GM12878 (cell line): ENCODE results near the gene SC5D. TPM values are rescaled to one million over a fixed set of nuclear protein-coding genes. Genes with fewer than 3 reads are reported as not detected.

Experiments used
- ATAC-seq: fragments of 200-7000 bp; cut with Tn5 transposase; 3 replicates; pipeline ENCODE4 v1.9.1; 2020; ENCODE audit warnings: mild to moderate bottlenecking, moderate library complexity
- BruUV-seq: library from RNA; stranded (reverse); fragments of 400-500 nt; replicated peaks from 2 replicates; lab custom pipeline; 2021; lab: Mats Ljungman, UMichigan
- CTCF ChIA-PET: fragments of 300-600 bp; sonication (Branson Sonifier 250); formaldehyde crosslinking; extraction: SDS; loops from one replicate; lab custom pipeline; 2021; ENCODE audit warnings: inconsistent platforms; lab: Yijun Ruan, JAX
- POLR2A ChIA-PET: fragments of 350-600 bp; formaldehyde crosslinking; extraction: SDS; loops from one replicate; lab custom pipeline; 2021; ENCODE audit warnings: inconsistent platforms; lab: Charles Lee
- RAD21 ChIA-PET: fragments of 300-600 bp; sonication (Branson Sonifier 250); formaldehyde crosslinking; loops from one replicate; lab custom pipeline; 2023; ENCODE audit warnings: antibody characterized with exemption; ENCODE audit not compliant: unreplicated experiment; lab: Charles Lee
- SMC1A ChIA-PET: fragments of 300-600 bp; sonication (Branson Sonifier 250); formaldehyde crosslinking; loops from one replicate; lab custom pipeline; 2023; ENCODE audit not compliant: unreplicated experiment, uncharacterized antibody; lab: Charles Lee
- DNase-seq: peaks from one replicate; pipeline ENCODE4 v3.0.0-alpha.2; 2011; ENCODE audit warnings: low read depth, low spot score
- FAIRE-seq: peaks from 3 replicates; lab custom pipeline; 2011; peaks lifted over from hg19 to GRCh38; lab: Jason Lieb, UNC
- H2AFZ ChIP-seq: 2 replicates; pipeline ENCODE4 v1.6.0; 2011; ENCODE audit warnings: low read depth, low read length, control low read depth; ENCODE audit not compliant: control insufficient read depth
- H3K27ac ChIP-seq: 2 replicates; pipeline ENCODE4 v1.5.1; 2011; ENCODE audit warnings: control low read depth; ENCODE audit not compliant: control insufficient read depth, insufficient read depth
- H3K27me3 ChIP-seq, 2 experiments: replicated peaks in 1 of 2; 2 replicates each; pipeline versions ENCODE4 v1.6.0 to v1.6.1; 2011; ENCODE audit warnings: low read length in 1 of 2; ENCODE audit not compliant: control insufficient read depth in 2 of 2, insufficient read depth in 2 of 2
- H3K36me3 ChIP-seq, 2 experiments: 2 replicates each; pipeline ENCODE4 v1.5.1; 2011; ENCODE audit warnings: low read length in 1 of 2; ENCODE audit not compliant: control insufficient read depth in 2 of 2, insufficient read depth in 2 of 2
- H3K4me1 ChIP-seq: 2 replicates; pipeline ENCODE4 v1.6.1; 2011; ENCODE audit warnings: mild to moderate bottlenecking, low read length, moderate library complexity, mixed read lengths; ENCODE audit not compliant: control insufficient read depth, insufficient read depth
- H3K4me2 ChIP-seq: 2 replicates; pipeline ENCODE4 v1.6.0; 2011; ENCODE audit warnings: control low read depth; ENCODE audit not compliant: control insufficient read depth, insufficient read depth
- H3K4me3 ChIP-seq: fragments of 200-600 bp; sonication (generic); 2 replicates; pipeline ENCODE4 v1.5.1; 2016
- H3K79me2 ChIP-seq: 2 replicates; pipeline ENCODE4 v1.6.0; 2011; ENCODE audit warnings: low read length; ENCODE audit not compliant: control insufficient read depth, insufficient read depth
- H3K9ac ChIP-seq: 2 replicates; pipeline ENCODE4 v1.8.0; 2011; ENCODE audit warnings: low read length, control low read depth, mixed read lengths; ENCODE audit not compliant: control insufficient read depth, insufficient read depth
- H3K9me3 ChIP-seq: replicated peaks from 3 replicates; pipeline ENCODE4 v1.5.1; 2011; ENCODE audit warnings: mild to moderate bottlenecking, low read length; ENCODE audit not compliant: control insufficient read depth, insufficient read depth
- H4K20me1 ChIP-seq: 2 replicates; pipeline ENCODE4 v1.6.0; 2011; ENCODE audit not compliant: control insufficient read depth, insufficient read depth
- CBFB ChIP-seq: IDR thresholded peaks from 2 replicates; pipeline ENCODE4 v1.6.1; 2016; ENCODE audit warnings: antibody characterized with exemption, low read depth
- CBX3 ChIP-seq: fragments of 200-600 bp; sonication (generic); IDR thresholded peaks from 2 replicates; pipeline ENCODE4 v1.6.1; 2016; ENCODE audit warnings: low read depth, borderline replicate concordance
- ESRRA ChIP-seq: IDR thresholded peaks from 2 replicates; pipeline ENCODE4 v1.6.1; 2012; ENCODE audit warnings: mild to moderate bottlenecking, low read length, improper control_type of control experiment
- MYC ChIP-seq: IDR thresholded peaks from 2 replicates; pipeline ENCODE4 v1.6.1; 2011; ENCODE audit warnings: mild to moderate bottlenecking, low read length, moderate library complexity, inconsistent platforms; ENCODE audit not compliant: insufficient read depth, insufficient replicate concordance, insufficient read length, severe bottlenecking
- NFIC ChIP-seq: IDR thresholded peaks from 2 replicates; pipeline ENCODE4 v1.6.1; 2012; ENCODE audit warnings: low read depth, mild to moderate bottlenecking, inconsistent platforms, low read length, moderate library complexity
- NRF1 ChIP-seq: conservative IDR thresholded peaks from 2 replicates; pipeline ENCODE4 v1.6.1; 2011; ENCODE audit warnings: mild to moderate bottlenecking, low read depth, low read length, improper control_type of control experiment
- PML ChIP-seq: IDR thresholded peaks from 2 replicates; pipeline ENCODE4 v1.6.1; 2012; ENCODE audit warnings: low read length, inconsistent platforms
- RELB ChIP-seq: fragments of 450-650 bp; IDR thresholded peaks from 2 replicates; pipeline ENCODE4 v1.6.1; 2017; ENCODE audit warnings: low read depth, mild to moderate bottlenecking, moderate library complexity
- RUNX3 ChIP-seq: IDR thresholded peaks from 2 replicates; pipeline ENCODE4 v1.6.1; 2012; ENCODE audit warnings: low read length, inconsistent platforms
- SMC3 ChIP-seq: IDR thresholded peaks from 2 replicates; pipeline ENCODE4 v1.6.1; 2011; ENCODE audit warnings: low read length, improper control_type of control experiment, borderline replicate concordance
- SUPT20H ChIP-seq: IDR thresholded peaks from 2 replicates; pipeline ENCODE4 v1.6.1; 2011; ENCODE audit warnings: low read depth, mild to moderate bottlenecking, low read length, moderate library complexity, borderline replicate concordance; ENCODE audit not compliant: control insufficient read depth
- ZNF207 ChIP-seq: fragments of 450-650 bp; IDR thresholded peaks from 2 replicates; pipeline ENCODE4 v1.6.1; 2014; ENCODE audit warnings: antibody characterized with exemption, mild to moderate bottlenecking, borderline replicate concordance
- WGBS: methylation state at CpG from one replicate; pipeline ENCODE4 v1.1.6; 2016; ENCODE audit warnings: low lambda C conversion rate; ENCODE audit not compliant: insufficient replicate concordance, insufficient coverage; ENCODE audit errors: missing lambda C conversion rate; 5-methylcytosine and 5-hydroxymethylcytosine counted together
- in situ Hi-C: fragments of 300-500 bp; cut with MboI; formaldehyde crosslinking; loops from 9 replicates; pipeline ENCODE4 v1.14.3; 2018; ENCODE audit warnings: mixed read lengths
- intact Hi-C: fragments of 100-400 bp; cut with micrococcal nuclease; formaldehyde crosslinking; loops from one replicate; pipeline ENCODE4 v1.14.2; 2022; ENCODE audit not compliant: unreplicated experiment
- polyA plus RNA-seq, 11 experiments: library from polyadenylated mRNA; depleted of rRNA in 4 of 11; unstranded in 6 of 11; stranded (reverse) in 5 of 11; fragments of >200 nt; fragmentation: Nextera tagmentation in 4 of 11; fragmentation: Illumina TruSeq in 1 of 11; extraction: Ambion mirVana in 4 of 11; extraction: Trizol in 1 of 11; gene quantifications; 1 replicate in 1 of 11; 2 replicates in 10 of 11; pipeline versions ENCODE4 v1.2.1 to v1.2.3, GENCODE V29; 2011 to 2016; ENCODE audit warnings: inconsistent platforms in 2 of 11, missing spikeins in 2 of 11, low read depth in 1 of 11
- total RNA-seq, 4 experiments: library from RNA; depleted of rRNA in 3 of 4; stranded (reverse); fragments of >200 nt in 3 of 4; fragmentation: Illumina TruSeq in 1 of 4; extraction: Trizol in 1 of 4; gene quantifications; 2 replicates each; pipeline versions ENCODE4 v1.2.1 to v1.2.3, GENCODE V29; 2013 to 2021

SC5D gene
- total and polyA plus RNA-seq, 10 of the 15 experiments (the other 5 are each of a cell fraction or from before 2014, with no cell fraction given) = 23.7 to 134 (median 30.8) TPM

GRCh38 chr11:121309688-121310087 is 17.1 kb downstream of the SC5D start (continued):
- TF ChIP-seq RUNX3 = peak; percentile 89
- TF ChIP-seq SMC3 = no peak
- no peak for TF ChIP-seq ESRRA

- no peaks in the 10 kb centered on the region for H3K27me3 ChIP-seq
- in situ Hi-C loops = no loop called here
- peaks cover 0 to 10% of the 10 kb centered on the region in 2 experiments; a peak in 2 of 4 replicates for H3K36me3 ChIP-seq
- H3K4me2 ChIP-seq = no peak overlapping the region
- H3K27ac ChIP-seq = no peak overlapping the region
- no peak overlapping the region for H3K4me3 ChIP-seq
- no peak overlapping the region for H2AFZ ChIP-seq
- no TSS peak for BruUV-seq
- TF ChIP-seq CBX3 (no peak), PML (no peak), MYC (no peak)
- TF ChIP-seq, all 136 proteins: peak for 0
- FAIRE-seq (no peak), ATAC-seq (no peak), DNase-seq (no peak)
- Histone ChIP-seq H3K9ac (no peak overlapping the region), H3K79me2 (no peaks in the 10 kb centered on the region), H3K4me1 (peaks cover 14% of the 10 kb centered on the region), H4K20me1 (no peaks in the 10 kb centered on the region), H3K9me3 (no peaks in the 10 kb centered on the region)
- WGBS = 100% methylated on average over 1 of the region's 1 CpG
- ChIA-PET POLR2A (no interaction called here), RAD21 (interaction anchor here (1.4 kb wide), 1 partner anchor 18 kb away, joined by 4 read pairs; the partner anchor contains the start of gene SC5D), CTCF (interaction anchor here (1.1 kb wide), 1 partner anchor 382 kb away, joined by 3 read pairs; no protein-coding TSS in a partner anchor), SMC1A (interaction anchor here (1.3 to 3.2 kb wide), 2 partner anchors 11 to 17 kb away, joined by 3 to 10 read pairs; no protein-coding TSS in a partner anchor)
- intact Hi-C loops = no loop called here
These were observed 18.3 kb downstream of the SC5D start for GRCh38 chr11:121310908-121311307.

GRCh38 chr11:121311373-121311772 is 18.8 kb downstream of the SC5D start:
- ChIA-PET POLR2A (no interaction called here), CTCF (no interaction called here), RAD21 (interaction anchor here (1.4 kb wide), 1 partner anchor 19 kb away, joined by 4 read pairs; the partner anchor contains the start of gene SC5D), SMC1A (interaction anchor here (1.3 kb wide), 1 partner anchor 16 kb away, joined by 3 read pairs; no protein-coding TSS in a partner anchor)
- FAIRE-seq (no peak), DNase-seq (no peak), ATAC-seq (peak; percentile 55)
- no peak overlapping the region for H3K4me3 ChIP-seq
- H3K79me2 ChIP-seq = no peaks in the 10 kb centered on the region
- no peak overlapping the region for H2AFZ ChIP-seq
- TF ChIP-seq NRF1 (no peak), RELB (no peak), SUPT20H (no peak), ZNF207 (no peak), NFIC (0 out of 2 replicates have a peak, but pooled peaks have one; percentile 24), CBFB (no peak), RUNX3 (peak; percentile 55)
- in situ Hi-C loops = no loop called here
- H3K9ac ChIP-seq = no peak overlapping the region
- no peak overlapping the region for H3K4me2 ChIP-seq
- no peaks in the 10 kb centered on the region for H3K27me3 ChIP-seq
- H3K36me3 ChIP-seq = peaks cover 0 to 10% of the 10 kb centered on the region in 2 experiments; a peak in 2 of 4 replicates
- H3K4me1 ChIP-seq = peaks cover 14% of the 10 kb centered on the region
- intact Hi-C loops = no loop called here
- no peaks in the 10 kb centered on the region for H3K9me3 ChIP-seq
- BruUV-seq = no TSS peak
- no peak overlapping the region for H3K27ac ChIP-seq
- H4K20me1 ChIP-seq = no peaks in the 10 kb centered on the region
